ENCODE results near the gene FAM107B.

Gene FAM107B

DNA sequence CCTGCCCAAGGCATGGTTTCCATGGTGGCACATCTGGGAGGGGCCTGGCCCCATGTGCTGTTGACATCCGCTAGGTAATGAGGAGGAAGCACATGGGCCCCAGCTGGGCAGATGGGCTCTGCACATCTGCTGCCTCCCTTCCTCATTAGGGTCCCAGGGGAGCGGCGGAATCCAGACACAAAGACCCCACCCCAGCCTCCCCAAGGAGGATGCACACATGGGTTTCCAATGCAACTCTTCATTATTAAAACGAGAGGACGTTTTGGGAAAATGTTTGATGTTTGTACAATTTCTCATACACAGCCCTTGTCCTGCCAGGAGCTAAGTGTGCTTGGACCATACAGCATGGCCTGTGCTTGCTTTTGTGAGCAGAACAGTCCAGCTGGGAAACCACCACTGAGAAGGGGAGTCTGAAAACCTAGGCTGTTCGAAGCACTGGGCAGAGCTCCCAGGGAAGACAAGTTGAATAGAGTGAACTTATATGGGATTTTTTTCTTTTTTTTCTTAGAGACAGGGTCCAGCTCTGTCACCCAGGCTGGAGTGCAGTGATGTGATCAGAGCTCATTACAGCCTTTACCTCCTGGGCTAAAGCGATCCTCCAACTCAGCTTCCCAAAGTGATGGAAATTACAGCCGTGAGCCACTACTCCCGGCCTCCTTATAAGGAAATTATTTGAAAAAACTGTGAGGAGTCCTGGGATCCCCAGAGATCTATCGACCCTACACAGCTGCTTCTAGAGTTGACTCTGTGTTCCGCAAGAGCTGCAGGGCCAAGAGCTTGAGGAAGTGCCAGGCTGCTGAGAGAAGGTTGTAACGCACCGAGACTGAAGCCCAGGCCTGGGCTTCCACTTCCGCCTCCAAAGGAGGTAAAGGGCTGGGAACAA lies 23.4 kb downstream of the FAM107B start:
- no peak for TF ChIP-seq CTCF (IDR thresholded peaks at IDR 0.05; ENCODE audit: insufficient read depth, low read depth, low read length, missing control alignments)
- no peak overlapping the region for H3K4me3 ChIP-seq (ENCODE audit: low read length)
- no peak for DNase-seq (ENCODE audit: low read depth)

- no peak for TF ChIP-seq CTCF (IDR thresholded peaks at IDR 0.05; ENCODE audit: insufficient read depth, low read depth, low read length, missing control alignments)
- no peak for DNase-seq (ENCODE audit: low read depth)
- H3K4me3 ChIP-seq (ENCODE audit: low read length) = no peak overlapping the region
These were observed 25.5 kb downstream of the FAM107B start for GRCh38 chr10:14749070-14749809.

DNA sequence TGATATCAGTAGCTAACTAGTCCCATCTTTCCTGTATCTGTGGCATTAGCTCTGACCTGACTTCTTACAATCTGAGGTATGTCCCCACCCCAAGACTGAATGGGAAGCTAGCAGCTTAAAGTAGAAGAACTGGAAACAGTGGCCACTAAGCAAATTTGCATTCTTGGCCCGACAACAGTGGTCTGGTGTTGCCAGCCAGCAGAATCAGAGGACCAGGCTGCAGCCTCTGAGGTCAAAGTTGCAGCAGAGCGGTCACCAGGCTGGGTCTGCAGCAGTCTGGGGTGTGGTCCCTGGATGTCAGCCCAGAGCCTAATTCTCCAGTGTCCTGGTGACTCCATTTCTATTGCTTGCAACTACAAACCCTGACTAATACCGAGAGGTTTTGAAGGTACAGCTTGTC lies 26.3 kb downstream of the FAM107B start:
- TF ChIP-seq CTCF (IDR thresholded peaks at IDR 0.05; ENCODE audit: insufficient read depth, low read depth, low read length, missing control alignments) = no peak
- H3K4me3 ChIP-seq (ENCODE audit: low read length) = no peak overlapping the region

GRCh38 chr10:14742815-14743214 lies 31.9 kb downstream of the FAM107B start:
- TF ChIP-seq CTCF (IDR thresholded peaks at IDR 0.05; ENCODE audit: insufficient read depth, low read depth, low read length, missing control alignments) = no peak
- no peak for DNase-seq (ENCODE audit: low read depth)
- no peak overlapping the region for H3K4me3 ChIP-seq (ENCODE audit: low read length)

More for the DNA sequence above, 26.3 kb downstream of the FAM107B start:
- no peak for DNase-seq (ENCODE audit: low read depth)

GRCh38 chr10:14742382-14742781 lies 32.3 kb downstream of the FAM107B start:
- H3K4me3 ChIP-seq (ENCODE audit: low read length) = no peak overlapping the region
- TF ChIP-seq CTCF (IDR thresholded peaks at IDR 0.05; ENCODE audit: insufficient read depth, low read depth, low read length, missing control alignments) = no peak
- no peak for DNase-seq (ENCODE audit: low read depth)

GRCh38 chr10:14740684-14741247 lies 33.9 kb downstream of the FAM107B start:
- no peak for DNase-seq (ENCODE audit: low read depth)
- TF ChIP-seq CTCF (IDR thresholded peaks at IDR 0.05; ENCODE audit: insufficient read depth, low read depth, low read length, missing control alignments) = no peak
- H3K4me3 ChIP-seq (ENCODE audit: low read length) = no peak overlapping the region

All from epithelial cell of esophagus (primary cell).